GM23338 (cell line): ENCODE measurements around the gene PIK3C2B. TPM values are rescaled to one million over a fixed set of nuclear protein-coding genes. Genes with fewer than 3 reads are reported as not detected.

ENCODE experiments used
- ATAC-seq: fragments of 200-7000 bp; cut with Tn5 transposase; 3 replicates; pipeline ENCODE4 v1.9.1; 2020
- DNase-seq: peaks from one replicate; pipeline ENCODE4 v3.0.0-alpha.2; 2015; ENCODE audit warnings: low spot score
- H2AFZ ChIP-seq: fragments of 200-600 bp; sonication (generic); 2 replicates; pipeline ENCODE4 v1.8.0; 2016; ENCODE audit warnings: antibody characterized with exemption, mild to moderate bottlenecking, moderate library complexity
- H3F3A ChIP-seq: fragments of 200-600 bp; sonication (generic); replicated peaks from 2 replicates; pipeline ENCODE4 v1.8.0; 2017; ENCODE audit warnings: antibody characterized with exemption, mixed run types, low read depth
- H3K27ac ChIP-seq: fragments of 200-600 bp; sonication (generic); 2 replicates; pipeline ENCODE4 v1.6.1; 2016; ENCODE audit warnings: low read depth
- H3K27me3 ChIP-seq: fragments of 200-600 bp; sonication (generic); 2 replicates; pipeline ENCODE4 v1.8.0; 2016; ENCODE audit warnings: mild to moderate bottlenecking, mixed run types, moderate library complexity; ENCODE audit not compliant: insufficient read depth
- H3K36me3 ChIP-seq: fragments of 200-600 bp; sonication (generic); 2 replicates; pipeline ENCODE4 v1.8.0; 2016; ENCODE audit warnings: mild to moderate bottlenecking; ENCODE audit not compliant: insufficient read depth
- H3K4me1 ChIP-seq: fragments of 200-600 bp; sonication (generic); 2 replicates; pipeline ENCODE4 v1.8.0; 2016; ENCODE audit warnings: mild to moderate bottlenecking, moderate library complexity; ENCODE audit not compliant: insufficient read depth
- H3K4me2 ChIP-seq: fragments of 200-600 bp; sonication (generic); 2 replicates; pipeline ENCODE4 v1.7.1; 2017; ENCODE audit warnings: mixed run types
- H3K4me3 ChIP-seq: fragments of 200-600 bp; sonication (generic); 2 replicates; pipeline ENCODE4 v1.6.1; 2016; ENCODE audit warnings: mixed run types
- H3K79me2 ChIP-seq: fragments of 200-600 bp; sonication (generic); replicated peaks from 2 replicates; pipeline ENCODE4 v1.8.0; 2017; ENCODE audit warnings: mild to moderate bottlenecking; ENCODE audit not compliant: insufficient read depth
- H3K9me2 ChIP-seq: fragments of 200-600 bp; sonication (generic); 2 replicates; pipeline ENCODE4 v1.8.0; 2017; ENCODE audit not compliant: insufficient read depth
- H4K20me1 ChIP-seq: fragments of 200-600 bp; sonication (generic); replicated peaks from 2 replicates; pipeline ENCODE4 v1.8.0; 2017; ENCODE audit warnings: mild to moderate bottlenecking; ENCODE audit not compliant: insufficient read depth
- H3K27ac Mint-ChIP-seq: 2 replicates; pipeline ENCODE4 v1.8.0; 2020; ENCODE audit warnings: inconsistent platforms, mild to moderate bottlenecking, moderate library complexity, mixed read lengths
- H3K27me3 Mint-ChIP-seq: 3 replicates; pipeline ENCODE4 v1.8.0; 2022; ENCODE audit warnings: low read depth, mild to moderate bottlenecking, moderate library complexity, mixed read lengths, inconsistent platforms; ENCODE audit not compliant: insufficient read depth, poor library complexity
- H3K36me3 Mint-ChIP-seq: 3 replicates; pipeline ENCODE4 v1.8.0; 2021; ENCODE audit warnings: low read depth, mild to moderate bottlenecking, inconsistent platforms, moderate library complexity, mixed read lengths
- H3K4me1 Mint-ChIP-seq: 3 replicates; pipeline ENCODE4 v1.8.0; 2020; ENCODE audit warnings: mild to moderate bottlenecking, inconsistent platforms, mixed read lengths
- H3K4me3 Mint-ChIP-seq: 3 replicates; pipeline ENCODE4 v1.8.0; 2021; ENCODE audit warnings: moderate library complexity, mild to moderate bottlenecking, inconsistent platforms, mixed read lengths
- H3K9me3 Mint-ChIP-seq: 3 replicates; pipeline ENCODE4 v1.8.0; 2020; ENCODE audit warnings: moderate library complexity, mild to moderate bottlenecking, inconsistent platforms, mixed read lengths
- CREB1 ChIP-seq: fragments of 250-450 bp; sonication (Bioruptor Pico); IDR thresholded peaks from 2 replicates; pipeline ENCODE4 v1.5.0; 2020; ENCODE audit warnings: low read depth, mild to moderate bottlenecking, moderate library complexity
- EZH2 ChIP-seq: fragments of 200-600 bp; sonication (generic); IDR thresholded peaks from one replicate; pipeline ENCODE4 v1.8.0; 2017; ENCODE audit warnings: antibody characterized with exemption, mild to moderate bottlenecking, low read depth; ENCODE audit not compliant: unreplicated experiment
- EZH2phosphoT487 ChIP-seq: fragments of 200-600 bp; sonication (generic); IDR thresholded peaks from one replicate; pipeline ENCODE4 v1.8.1; 2018; ENCODE audit warnings: antibody characterized with exemption; ENCODE audit not compliant: unreplicated experiment
- JUNB ChIP-seq: IDR thresholded peaks from one replicate; pipeline ENCODE4 v1.6.1; 2016; ENCODE audit warnings: antibody characterized with exemption; ENCODE audit not compliant: unreplicated experiment
- NANOG ChIP-seq: IDR thresholded peaks from 2 replicates; pipeline ENCODE4 v1.6.1; 2016; ENCODE audit warnings: antibody characterized with exemption, borderline replicate concordance
- POLR2AphosphoS5 ChIP-seq: IDR thresholded peaks from 2 replicates; pipeline ENCODE4 v1.6.1; 2016; ENCODE audit warnings: antibody characterized with exemption, low read depth
- STAT1 ChIP-seq: IDR thresholded peaks from one replicate; pipeline ENCODE4 v1.6.1; 2016; ENCODE audit warnings: antibody characterized with exemption; ENCODE audit not compliant: unreplicated experiment
- ZNF114 ChIP-seq: fragments of 250-450 bp; sonication (Bioruptor Pico); IDR thresholded peaks from 2 replicates; pipeline ENCODE4 v1.5.0; 2020; ENCODE audit warnings: mild to moderate bottlenecking, moderate library complexity
- ZNF331 ChIP-seq: fragments of 250-450 bp; sonication (Bioruptor Pico); IDR thresholded peaks from 2 replicates; pipeline ENCODE4 v1.5.0; 2020; ENCODE audit warnings: low read depth, mild to moderate bottlenecking, moderate library complexity
- polyA plus RNA-seq: library from polyadenylated mRNA; unstranded; fragments of >200 nt; fragmentation: Nextera tagmentation; extraction: Ambion mirVana; gene quantifications from 2 replicates; pipeline ENCODE4 v1.2.1, GENCODE V29; 2016
- total RNA-seq: library from RNA; depleted of rRNA; stranded (reverse); fragments of >200 nt; shearing (Covaris generic); gene quantifications from 2 replicates; pipeline ENCODE4 v1.2.3, GENCODE V29; 2014
- TF ChIP-seq, protein P1 (sequence below): IDR thresholded peaks from 2 replicates; pipeline ENCODE4 v1.6.1; 2016; ENCODE audit warnings: antibody characterized with exemption
- TF ChIP-seq, protein P2 (sequence below): fragments of 250-450 bp; sonication (Bioruptor Pico); IDR thresholded peaks from 2 replicates; pipeline ENCODE4 v1.5.0; 2020; ENCODE audit warnings: mild to moderate bottlenecking, moderate library complexity
- TF ChIP-seq, protein P3 (sequence below), 2 experiments: fragments of 200-600 bp in 1 of 2; sonication (generic) in 1 of 2; conservative IDR thresholded peaks; 2 replicates each; pipeline versions ENCODE4 v1.5.1 to v1.6.1; 2016 to 2017; ENCODE audit warnings: antibody characterized with exemption in 2 of 2, low read depth in 2 of 2, mild to moderate bottlenecking in 2 of 2, moderate library complexity in 1 of 2
- TF ChIP-seq, protein P4 (sequence below): IDR thresholded peaks from one replicate; pipeline ENCODE4 v1.6.1; 2018; ENCODE audit warnings: antibody characterized with exemption; ENCODE audit not compliant: unreplicated experiment

Gene PIK3C2B
- total and polyA plus RNA-seq, 2 experiments from 2014 or later = 4.8 to 19.0 TPM

DNA sequence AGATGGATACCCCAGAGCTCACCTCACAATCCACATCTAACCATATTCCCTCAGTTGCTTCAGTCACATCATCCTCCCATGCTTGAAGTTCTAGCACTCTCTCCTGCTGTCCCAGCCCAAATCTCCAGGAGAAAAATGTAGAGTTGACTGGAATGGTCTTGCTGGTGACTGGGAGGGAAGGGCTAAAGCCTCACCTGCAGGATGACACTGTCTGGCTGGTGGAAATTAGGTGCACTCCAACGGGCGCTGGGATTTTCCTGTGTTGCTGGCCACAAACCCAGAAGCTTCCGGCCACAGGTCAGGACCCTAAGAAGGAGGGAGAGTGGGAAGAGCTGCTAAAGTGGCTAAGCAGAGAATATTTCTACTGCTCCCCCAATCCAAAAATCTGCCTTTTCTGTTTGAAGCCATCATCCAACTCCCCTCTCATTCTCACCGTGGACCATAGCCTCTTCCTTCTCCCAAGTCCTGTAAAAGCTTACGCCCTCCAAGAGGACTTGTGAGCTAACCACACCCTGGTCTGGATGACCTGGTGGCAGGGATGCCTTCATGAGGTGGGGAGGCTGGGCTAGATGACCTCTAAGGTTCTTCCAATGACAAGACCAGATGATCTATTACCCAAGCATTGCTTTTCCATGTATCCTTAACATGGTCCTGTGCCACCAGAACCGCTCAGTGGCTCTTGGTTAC, 45.5 kb downstream of the PIK3C2B start:
- Mint-ChIP-seq H3K36me3 (peaks cover 28% of the 10 kb centered on the region), H3K9me3 (no peaks in the 10 kb centered on the region; the same call in 2 of the 3 replicates), H3K4me1 (peaks cover 44% of the 10 kb centered on the region), H3K4me3 (no peak overlapping the region), H3K27ac (no peak overlapping the region), H3K27me3 (peaks cover 25% of the 10 kb centered on the region)
- Histone ChIP-seq H3F3A (0 out of 2 replicates have a peak, but pooled peaks cover 2% of the 10 kb centered on the region), H3K27me3 (no peaks in the 10 kb centered on the region), H3K79me2 (no peaks in the 10 kb centered on the region), H4K20me1 (no peaks in the 10 kb centered on the region), H3K9me2 (no peaks in the 10 kb centered on the region), H3K4me3 (no peak overlapping the region), H3K4me1 (peaks cover 18% of the 10 kb centered on the region), H2AFZ (no peak overlapping the region), H3K4me2 (no peak overlapping the region), H3K27ac (no peak overlapping the region), H3K36me3 (0 out of 2 replicates have a peak, but pooled peaks cover 3% of the 10 kb centered on the region)
- ATAC-seq (no peak), DNase-seq (no peak)
- no peak for TF ChIP-seq CREB1
- no peak for TF ChIP-seq JUNB
- TF ChIP-seq, protein P1, sequence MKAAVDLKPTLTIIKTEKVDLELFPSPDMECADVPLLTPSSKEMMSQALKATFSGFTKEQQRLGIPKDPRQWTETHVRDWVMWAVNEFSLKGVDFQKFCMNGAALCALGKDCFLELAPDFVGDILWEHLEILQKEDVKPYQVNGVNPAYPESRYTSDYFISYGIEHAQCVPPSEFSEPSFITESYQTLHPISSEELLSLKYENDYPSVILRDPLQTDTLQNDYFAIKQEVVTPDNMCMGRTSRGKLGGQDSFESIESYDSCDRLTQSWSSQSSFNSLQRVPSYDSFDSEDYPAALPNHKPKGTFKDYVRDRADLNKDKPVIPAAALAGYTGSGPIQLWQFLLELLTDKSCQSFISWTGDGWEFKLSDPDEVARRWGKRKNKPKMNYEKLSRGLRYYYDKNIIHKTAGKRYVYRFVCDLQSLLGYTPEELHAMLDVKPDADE = no peak
- TF ChIP-seq, protein P2, sequence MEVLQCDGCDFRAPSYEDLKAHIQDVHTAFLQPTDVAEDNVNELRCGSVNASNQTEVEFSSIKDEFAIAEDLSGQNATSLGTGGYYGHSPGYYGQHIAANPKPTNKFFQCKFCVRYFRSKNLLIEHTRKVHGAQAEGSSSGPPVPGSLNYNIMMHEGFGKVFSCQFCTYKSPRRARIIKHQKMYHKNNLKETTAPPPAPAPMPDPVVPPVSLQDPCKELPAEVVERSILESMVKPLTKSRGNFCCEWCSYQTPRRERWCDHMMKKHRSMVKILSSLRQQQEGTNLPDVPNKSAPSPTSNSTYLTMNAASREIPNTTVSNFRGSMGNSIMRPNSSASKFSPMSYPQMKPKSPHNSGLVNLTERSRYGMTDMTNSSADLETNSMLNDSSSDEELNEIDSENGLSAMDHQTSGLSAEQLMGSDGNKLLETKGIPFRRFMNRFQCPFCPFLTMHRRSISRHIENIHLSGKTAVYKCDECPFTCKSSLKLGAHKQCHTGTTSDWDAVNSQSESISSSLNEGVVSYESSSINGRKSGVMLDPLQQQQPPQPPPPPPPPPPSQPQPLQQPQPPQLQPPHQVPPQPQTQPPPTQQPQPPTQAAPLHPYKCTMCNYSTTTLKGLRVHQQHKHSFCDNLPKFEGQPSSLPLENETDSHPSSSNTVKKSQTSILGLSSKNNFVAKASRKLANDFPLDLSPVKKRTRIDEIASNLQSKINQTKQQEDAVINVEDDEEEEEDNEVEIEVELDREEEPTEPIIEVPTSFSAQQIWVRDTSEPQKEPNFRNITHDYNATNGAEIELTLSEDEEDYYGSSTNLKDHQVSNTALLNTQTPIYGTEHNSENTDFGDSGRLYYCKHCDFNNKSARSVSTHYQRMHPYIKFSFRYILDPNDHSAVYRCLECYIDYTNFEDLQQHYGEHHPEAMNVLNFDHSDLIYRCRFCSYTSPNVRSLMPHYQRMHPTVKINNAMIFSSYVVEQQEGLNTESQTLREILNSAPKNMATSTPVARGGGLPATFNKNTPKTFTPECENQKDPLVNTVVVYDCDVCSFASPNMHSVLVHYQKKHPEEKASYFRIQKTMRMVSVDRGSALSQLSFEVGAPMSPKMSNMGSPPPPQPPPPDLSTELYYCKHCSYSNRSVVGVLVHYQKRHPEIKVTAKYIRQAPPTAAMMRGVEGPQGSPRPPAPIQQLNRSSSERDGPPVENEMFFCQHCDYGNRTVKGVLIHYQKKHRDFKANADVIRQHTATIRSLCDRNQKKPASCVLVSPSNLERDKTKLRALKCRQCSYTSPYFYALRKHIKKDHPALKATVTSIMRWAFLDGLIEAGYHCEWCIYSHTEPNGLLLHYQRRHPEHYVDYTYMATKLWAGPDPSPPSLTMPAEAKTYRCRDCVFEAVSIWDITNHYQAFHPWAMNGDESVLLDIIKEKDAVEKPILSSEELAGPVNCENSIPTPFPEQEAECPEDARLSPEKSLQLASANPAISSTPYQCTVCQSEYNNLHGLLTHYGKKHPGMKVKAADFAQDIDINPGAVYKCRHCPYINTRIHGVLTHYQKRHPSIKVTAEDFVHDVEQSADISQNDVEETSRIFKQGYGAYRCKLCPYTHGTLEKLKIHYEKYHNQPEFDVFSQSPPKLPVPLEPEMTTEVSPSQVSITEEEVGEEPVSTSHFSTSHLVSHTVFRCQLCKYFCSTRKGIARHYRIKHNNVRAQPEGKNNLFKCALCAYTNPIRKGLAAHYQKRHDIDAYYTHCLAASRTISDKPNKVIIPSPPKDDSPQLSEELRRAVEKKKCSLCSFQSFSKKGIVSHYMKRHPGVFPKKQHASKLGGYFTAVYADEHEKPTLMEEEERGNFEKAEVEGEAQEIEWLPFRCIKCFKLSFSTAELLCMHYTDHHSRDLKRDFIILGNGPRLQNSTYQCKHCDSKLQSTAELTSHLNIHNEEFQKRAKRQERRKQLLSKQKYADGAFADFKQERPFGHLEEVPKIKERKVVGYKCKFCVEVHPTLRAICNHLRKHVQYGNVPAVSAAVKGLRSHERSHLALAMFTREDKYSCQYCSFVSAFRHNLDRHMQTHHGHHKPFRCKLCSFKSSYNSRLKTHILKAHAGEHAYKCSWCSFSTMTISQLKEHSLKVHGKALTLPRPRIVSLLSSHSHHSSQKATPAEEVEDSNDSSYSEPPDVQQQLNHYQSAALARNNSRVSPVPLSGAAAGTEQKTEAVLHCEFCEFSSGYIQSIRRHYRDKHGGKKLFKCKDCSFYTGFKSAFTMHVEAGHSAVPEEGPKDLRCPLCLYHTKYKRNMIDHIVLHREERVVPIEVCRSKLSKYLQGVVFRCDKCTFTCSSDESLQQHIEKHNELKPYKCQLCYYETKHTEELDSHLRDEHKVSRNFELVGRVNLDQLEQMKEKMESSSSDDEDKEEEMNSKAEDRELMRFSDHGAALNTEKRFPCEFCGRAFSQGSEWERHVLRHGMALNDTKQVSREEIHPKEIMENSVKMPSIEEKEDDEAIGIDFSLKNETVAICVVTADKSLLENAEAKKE (CRISPR knock-in tag) = no peak
- TF ChIP-seq ZNF114 (CRISPR knock-in tag) = no peak
- no peak for TF ChIP-seq STAT1
- no peak for TF ChIP-seq EZH2phosphoT487
- TF ChIP-seq, protein P3, sequence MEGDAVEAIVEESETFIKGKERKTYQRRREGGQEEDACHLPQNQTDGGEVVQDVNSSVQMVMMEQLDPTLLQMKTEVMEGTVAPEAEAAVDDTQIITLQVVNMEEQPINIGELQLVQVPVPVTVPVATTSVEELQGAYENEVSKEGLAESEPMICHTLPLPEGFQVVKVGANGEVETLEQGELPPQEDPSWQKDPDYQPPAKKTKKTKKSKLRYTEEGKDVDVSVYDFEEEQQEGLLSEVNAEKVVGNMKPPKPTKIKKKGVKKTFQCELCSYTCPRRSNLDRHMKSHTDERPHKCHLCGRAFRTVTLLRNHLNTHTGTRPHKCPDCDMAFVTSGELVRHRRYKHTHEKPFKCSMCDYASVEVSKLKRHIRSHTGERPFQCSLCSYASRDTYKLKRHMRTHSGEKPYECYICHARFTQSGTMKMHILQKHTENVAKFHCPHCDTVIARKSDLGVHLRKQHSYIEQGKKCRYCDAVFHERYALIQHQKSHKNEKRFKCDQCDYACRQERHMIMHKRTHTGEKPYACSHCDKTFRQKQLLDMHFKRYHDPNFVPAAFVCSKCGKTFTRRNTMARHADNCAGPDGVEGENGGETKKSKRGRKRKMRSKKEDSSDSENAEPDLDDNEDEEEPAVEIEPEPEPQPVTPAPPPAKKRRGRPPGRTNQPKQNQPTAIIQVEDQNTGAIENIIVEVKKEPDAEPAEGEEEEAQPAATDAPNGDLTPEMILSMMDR (conservative IDR thresholded peaks at IDR 0.05; ENCODE audit: low read depth in 2 of 2) = no peak
- no peak for TF ChIP-seq NANOG
- TF ChIP-seq, protein P4, sequence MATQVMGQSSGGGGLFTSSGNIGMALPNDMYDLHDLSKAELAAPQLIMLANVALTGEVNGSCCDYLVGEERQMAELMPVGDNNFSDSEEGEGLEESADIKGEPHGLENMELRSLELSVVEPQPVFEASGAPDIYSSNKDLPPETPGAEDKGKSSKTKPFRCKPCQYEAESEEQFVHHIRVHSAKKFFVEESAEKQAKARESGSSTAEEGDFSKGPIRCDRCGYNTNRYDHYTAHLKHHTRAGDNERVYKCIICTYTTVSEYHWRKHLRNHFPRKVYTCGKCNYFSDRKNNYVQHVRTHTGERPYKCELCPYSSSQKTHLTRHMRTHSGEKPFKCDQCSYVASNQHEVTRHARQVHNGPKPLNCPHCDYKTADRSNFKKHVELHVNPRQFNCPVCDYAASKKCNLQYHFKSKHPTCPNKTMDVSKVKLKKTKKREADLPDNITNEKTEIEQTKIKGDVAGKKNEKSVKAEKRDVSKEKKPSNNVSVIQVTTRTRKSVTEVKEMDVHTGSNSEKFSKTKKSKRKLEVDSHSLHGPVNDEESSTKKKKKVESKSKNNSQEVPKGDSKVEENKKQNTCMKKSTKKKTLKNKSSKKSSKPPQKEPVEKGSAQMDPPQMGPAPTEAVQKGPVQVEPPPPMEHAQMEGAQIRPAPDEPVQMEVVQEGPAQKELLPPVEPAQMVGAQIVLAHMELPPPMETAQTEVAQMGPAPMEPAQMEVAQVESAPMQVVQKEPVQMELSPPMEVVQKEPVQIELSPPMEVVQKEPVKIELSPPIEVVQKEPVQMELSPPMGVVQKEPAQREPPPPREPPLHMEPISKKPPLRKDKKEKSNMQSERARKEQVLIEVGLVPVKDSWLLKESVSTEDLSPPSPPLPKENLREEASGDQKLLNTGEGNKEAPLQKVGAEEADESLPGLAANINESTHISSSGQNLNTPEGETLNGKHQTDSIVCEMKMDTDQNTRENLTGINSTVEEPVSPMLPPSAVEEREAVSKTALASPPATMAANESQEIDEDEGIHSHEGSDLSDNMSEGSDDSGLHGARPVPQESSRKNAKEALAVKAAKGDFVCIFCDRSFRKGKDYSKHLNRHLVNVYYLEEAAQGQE = no peak
- TF ChIP-seq POLR2AphosphoS5 = no peak
- TF ChIP-seq ZNF331 (CRISPR knock-in tag) = no peak
- TF ChIP-seq EZH2 = no peak
